SK-N-MC (cell line): Measurements from ENCODE around the gene DIS3L.

Source experiments
- EZH2 ChIP-seq: fragments of 200-600 bp; sonication (generic); IDR thresholded peaks from one replicate; pipeline ENCODE4 v1.6.1; 2017; ENCODE audit warnings: antibody characterized with exemption
- FOXP2 ChIP-seq: optimal IDR thresholded peaks from 2 replicates; pipeline ENCODE3; 2011; ENCODE audit warnings: mild to moderate bottlenecking, moderate library complexity; ENCODE audit not compliant: insufficient read depth; ENCODE audit errors: extremely low read length, control extremely low read depth
- POLR2AphosphoS5 ChIP-seq: IDR thresholded peaks from 2 replicates; pipeline ENCODE4 v1.6.1; 2012; ENCODE audit warnings: mild to moderate bottlenecking, low read depth, low read length, borderline replicate concordance

DNA sequence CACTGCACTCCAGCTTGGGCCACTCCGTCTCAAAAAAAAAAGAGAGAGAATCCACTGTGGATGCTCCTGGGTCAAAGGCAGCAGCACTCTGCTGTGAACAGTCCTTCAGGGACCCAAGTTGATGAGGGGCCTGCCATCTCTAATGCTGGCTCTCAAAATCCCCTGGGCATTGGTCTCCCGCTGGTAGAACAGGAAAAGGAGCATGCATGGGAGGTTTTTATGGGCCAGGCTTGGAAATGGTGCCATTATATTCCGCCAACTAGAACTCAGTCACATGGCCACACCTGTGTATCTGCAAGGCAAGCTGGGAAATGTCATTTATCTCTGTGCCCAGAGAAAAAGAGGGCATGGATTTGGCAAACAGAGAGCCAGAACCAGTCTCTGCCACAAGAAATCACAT is 3.4 kb upstream of the DIS3L start:
- TF ChIP-seq EZH2 (no peak), POLR2AphosphoS5 (no peak), FOXP2 (no peak)
